ENCODE data around the gene DDOST. TPM values are rescaled to one million over a fixed set of nuclear protein-coding genes. Genes with fewer than 3 reads are reported as not detected.

The DDOST gene
- total RNA-seq, 2 donors from 2014 or later, result 252 to 280 TPM

DNA sequence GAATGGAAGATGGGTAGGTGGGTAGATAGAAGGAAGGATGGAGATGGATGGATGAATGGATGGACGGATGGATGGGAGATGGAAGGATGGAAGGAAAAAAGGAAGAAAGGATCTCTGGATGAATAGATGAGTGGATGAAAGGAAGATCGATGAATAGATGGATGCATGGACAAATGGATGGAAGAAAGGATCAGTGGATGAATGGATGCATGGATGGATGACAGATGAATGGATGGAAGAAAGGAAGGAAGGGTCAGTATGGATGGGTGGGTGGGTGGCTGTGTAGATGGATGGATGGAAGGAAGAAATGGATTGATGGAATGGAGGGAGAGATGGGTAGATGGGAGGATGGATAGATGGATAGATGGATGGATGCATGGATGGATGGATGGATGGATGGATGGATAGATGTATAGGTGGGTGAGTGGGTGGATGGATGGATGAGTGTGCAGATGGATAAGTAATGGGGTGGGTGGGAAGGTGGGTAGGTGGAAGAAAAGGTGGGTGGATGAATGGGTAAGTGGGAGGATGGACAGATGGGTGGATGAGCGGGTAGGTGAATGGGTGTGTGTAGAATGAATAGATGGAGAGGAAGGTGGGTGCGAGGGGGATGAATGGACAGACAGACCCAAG, 42.1 kb upstream of the DDOST start:
- TF ChIP-seq, protein P1, sequence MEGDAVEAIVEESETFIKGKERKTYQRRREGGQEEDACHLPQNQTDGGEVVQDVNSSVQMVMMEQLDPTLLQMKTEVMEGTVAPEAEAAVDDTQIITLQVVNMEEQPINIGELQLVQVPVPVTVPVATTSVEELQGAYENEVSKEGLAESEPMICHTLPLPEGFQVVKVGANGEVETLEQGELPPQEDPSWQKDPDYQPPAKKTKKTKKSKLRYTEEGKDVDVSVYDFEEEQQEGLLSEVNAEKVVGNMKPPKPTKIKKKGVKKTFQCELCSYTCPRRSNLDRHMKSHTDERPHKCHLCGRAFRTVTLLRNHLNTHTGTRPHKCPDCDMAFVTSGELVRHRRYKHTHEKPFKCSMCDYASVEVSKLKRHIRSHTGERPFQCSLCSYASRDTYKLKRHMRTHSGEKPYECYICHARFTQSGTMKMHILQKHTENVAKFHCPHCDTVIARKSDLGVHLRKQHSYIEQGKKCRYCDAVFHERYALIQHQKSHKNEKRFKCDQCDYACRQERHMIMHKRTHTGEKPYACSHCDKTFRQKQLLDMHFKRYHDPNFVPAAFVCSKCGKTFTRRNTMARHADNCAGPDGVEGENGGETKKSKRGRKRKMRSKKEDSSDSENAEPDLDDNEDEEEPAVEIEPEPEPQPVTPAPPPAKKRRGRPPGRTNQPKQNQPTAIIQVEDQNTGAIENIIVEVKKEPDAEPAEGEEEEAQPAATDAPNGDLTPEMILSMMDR (conservative IDR thresholded peaks at IDR 0.05), result no peak
- H3K9ac ChIP-seq (ENCODE audit: extremely low read depth, low read length, poor library complexity, severe bottlenecking), result no peak overlapping the region
- no peaks in the 10 kb centered on the region for H3K36me3 ChIP-seq (ENCODE audit: control insufficient read depth, insufficient read depth, low read length)
- no peaks in the 10 kb centered on the region for H3K27me3 ChIP-seq (ENCODE audit: control insufficient read depth, insufficient read depth, low read length, poor library complexity, severe bottlenecking)
- Mint-ChIP-seq H3K4me1 (no peaks in the 10 kb centered on the region), H3K27me3 (ENCODE audit: insufficient read depth) (no peaks in the 10 kb centered on the region), H3K4me3 (no peak overlapping the region), H3K9me3 (no peaks in the 10 kb centered on the region), H3K27ac (no peak overlapping the region), H3K36me3 (ENCODE audit: low read depth) (no peaks in the 10 kb centered on the region)
- H3K4me1 ChIP-seq (ENCODE audit: control insufficient read depth, insufficient read depth, low read length), result no peaks in the 10 kb centered on the region
- no peak for DNase-seq
- H3K4me3 ChIP-seq (ENCODE audit: low read length), result no peak overlapping the region
- 77 to 82% methylated on average over 4 of the region's 4 CpGs for WGBS, 2 experiments (ENCODE audit: insufficient coverage in 1 of 2, insufficient read length in 1 of 2)
- H3K27ac ChIP-seq (ENCODE audit: low read depth, low read length), result no peak overlapping the region
- H3K9me3 ChIP-seq (ENCODE audit: control insufficient read depth, low read length), result no peaks in the 10 kb centered on the region

DNA sequence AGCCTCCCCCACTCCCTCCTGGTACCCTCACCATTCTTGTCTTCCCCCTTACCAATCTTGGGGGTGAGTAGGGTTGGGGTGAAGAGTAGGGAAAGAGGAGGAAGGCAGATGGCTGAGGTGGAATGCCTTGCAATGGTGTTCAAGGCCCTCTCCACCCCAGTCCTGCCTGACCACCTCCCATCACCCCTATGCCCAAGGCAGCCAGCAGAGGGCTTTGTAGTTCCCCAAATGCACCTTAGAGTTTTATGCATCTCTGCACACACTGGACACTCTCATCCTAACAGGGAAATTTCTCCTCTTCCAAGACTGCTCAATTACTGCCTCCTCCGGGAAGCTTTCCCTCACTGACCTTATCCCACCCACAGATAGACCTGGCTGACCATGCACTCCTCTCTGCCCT, 41.2 kb upstream of the DDOST start:
- Histone ChIP-seq H3K27ac (ENCODE audit: low read depth, low read length) (no peak overlapping the region), H3K9ac (ENCODE audit: extremely low read depth, low read length, poor library complexity, severe bottlenecking) (no peak overlapping the region), H3K4me3 (ENCODE audit: low read length) (no peak overlapping the region), H3K4me1 (ENCODE audit: control insufficient read depth, insufficient read depth, low read length) (no peaks in the 10 kb centered on the region), H3K9me3 (ENCODE audit: control insufficient read depth, low read length) (no peaks in the 10 kb centered on the region), H3K27me3 (ENCODE audit: control insufficient read depth, insufficient read depth, low read length, poor library complexity, severe bottlenecking) (no peaks in the 10 kb centered on the region), H3K36me3 (ENCODE audit: control insufficient read depth, insufficient read depth, low read length) (no peaks in the 10 kb centered on the region)
- Mint-ChIP-seq H3K36me3 (ENCODE audit: low read depth) (no peaks in the 10 kb centered on the region), H3K4me1 (no peaks in the 10 kb centered on the region), H3K4me3 (no peak overlapping the region), H3K9me3 (no peaks in the 10 kb centered on the region), H3K27ac (no peak overlapping the region), H3K27me3 (ENCODE audit: insufficient read depth) (no peaks in the 10 kb centered on the region)
- TF ChIP-seq, protein P1 (conservative IDR thresholded peaks at IDR 0.05), result peak; percentile 63
- 93 to 100% methylated on average over 1 of the region's 1 CpG for WGBS, 2 experiments (ENCODE audit: insufficient coverage in 1 of 2, insufficient read length in 1 of 2)
- no peak for DNase-seq

DNA sequence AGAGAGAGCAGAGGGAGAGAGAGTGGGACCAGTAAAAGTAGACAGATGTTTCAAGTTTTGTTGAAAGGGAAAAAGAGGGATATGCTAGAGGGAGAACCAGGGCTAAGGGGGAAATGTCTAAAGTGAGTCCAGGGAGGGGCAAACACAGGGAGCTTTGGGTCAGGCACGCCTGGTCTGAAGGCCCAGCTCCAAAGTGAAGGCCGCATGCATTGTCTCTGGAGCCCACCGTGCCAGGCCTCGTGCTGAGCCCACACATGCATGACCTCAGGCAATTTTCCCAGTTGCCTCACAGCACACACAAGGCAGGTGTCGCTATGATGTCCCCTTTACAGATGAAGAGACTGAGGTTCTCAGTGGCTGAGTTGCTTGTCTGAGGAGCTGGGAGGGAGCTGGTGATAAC, 40.7 kb upstream of the DDOST start:
- H3K27me3 Mint-ChIP-seq (ENCODE audit: insufficient read depth), result no peaks in the 10 kb centered on the region
- H3K4me1 ChIP-seq (ENCODE audit: control insufficient read depth, insufficient read depth, low read length), result no peaks in the 10 kb centered on the region
- no peaks in the 10 kb centered on the region for H3K9me3 Mint-ChIP-seq

More for the DNA sequence above, 40.7 kb upstream of the DDOST start:
- Histone ChIP-seq H3K36me3 (ENCODE audit: control insufficient read depth, insufficient read depth, low read length) (no peaks in the 10 kb centered on the region), H3K9ac (ENCODE audit: extremely low read depth, low read length, poor library complexity, severe bottlenecking) (no peak overlapping the region), H3K4me3 (ENCODE audit: low read length) (no peak overlapping the region), H3K27me3 (ENCODE audit: control insufficient read depth, insufficient read depth, low read length, poor library complexity, severe bottlenecking) (no peaks in the 10 kb centered on the region), H3K9me3 (ENCODE audit: control insufficient read depth, low read length) (no peaks in the 10 kb centered on the region), H3K27ac (ENCODE audit: low read depth, low read length) (no peak overlapping the region)
- Mint-ChIP-seq H3K36me3 (ENCODE audit: low read depth) (no peaks in the 10 kb centered on the region), H3K4me1 (no peaks in the 10 kb centered on the region), H3K4me3 (no peak overlapping the region), H3K27ac (no peak overlapping the region)
- DNase-seq, result no peak
- 89 to 100% methylated on average over 4 to 5 of the region's 5 CpGs for WGBS, 2 experiments (ENCODE audit: insufficient coverage in 1 of 2, insufficient read length in 1 of 2)
- TF ChIP-seq, protein P1 (conservative IDR thresholded peaks at IDR 0.05), result no peak

All from endodermal cell (in vitro differentiated cells).